ENCODE measurements around the gene MED10.
A peak's percentile ranks its signal among the peaks of the same experiment; 100 is the strongest.
"Not testable (repeated sequence)": the region's sequence is repeated elsewhere in the genome, so short reads cannot be mapped to it uniquely, and the experiment has no call there.

Gene MED10

GRCh38 chr5:6372251-6373080, 5.9 kb downstream of the MED10 start:
- no peak for DNase-seq

GRCh38 chr5:6371079-6371810, 7.1 kb downstream of the MED10 start:
- DNase-seq: no peak

GRCh38 chr5:6370580-6370979, 7.8 kb downstream of the MED10 start:
- DNase-seq: no peak

GRCh38 chr5:6365977-6366590, 12.3 kb downstream of the MED10 start:
- DNase-seq: no peak

GRCh38 chr5:6365142-6365976, 13.0 kb downstream of the MED10 start:
- no peak for DNase-seq

- not testable (repeated sequence) for DNase-seq
Observed at GRCh38 chr5:6363454-6364011, 14.8 kb downstream of the MED10 start.

- no peak for DNase-seq
Observed at GRCh38 chr5:6362846-6363245, 15.5 kb downstream of the MED10 start.

GRCh38 chr5:6361101-6361500, 17.2 kb downstream of the MED10 start:
- DNase-seq: no peak

GRCh38 chr5:6360323-6361072, 17.8 kb downstream of the MED10 start:
- no peak for DNase-seq

- peak; percentile 15 for DNase-seq
Observed at GRCh38 chr5:6359555-6360322, 18.6 kb downstream of the MED10 start.

- no peak for DNase-seq
Observed at GRCh38 chr5:6358434-6358820, 19.9 kb downstream of the MED10 start.

GRCh38 chr5:6357817-6358433, 20.4 kb downstream of the MED10 start:
- not testable (repeated sequence) for DNase-seq

- DNase-seq: no peak
Observed at GRCh38 chr5:6356578-6357164, 21.7 kb downstream of the MED10 start.

- no peak for DNase-seq
Observed at GRCh38 chr5:6355294-6355693, 23.1 kb downstream of the MED10 start.

GRCh38 chr5:6354848-6355247, 23.5 kb downstream of the MED10 start:
- DNase-seq: no peak

GRCh38 chr5:6353602-6354302, 24.6 kb downstream of the MED10 start:
- no peak for DNase-seq

GRCh38 chr5:6350277-6351090, 27.9 kb downstream of the MED10 start:
- DNase-seq: no peak

- no peak for DNase-seq
Observed at GRCh38 chr5:6349387-6349786, 29.0 kb downstream of the MED10 start.

Data from NCI-H1417 treated with DMSO at 0.1 percent for 48 hours (cell line).